ENCODE data around the gene TDRD7. TPM values are rescaled to one million over a fixed set of nuclear protein-coding genes. Genes with fewer than 3 reads are reported as not detected.
A peak's percentile ranks its signal among the peaks of the same experiment; 100 is the strongest.

Gene TDRD7
- total and polyA plus RNA-seq, 2 of the 13 experiments (the other 11 are each of a cell fraction or from before 2014, with no cell fraction given): 9.8 to 15.5 TPM

- Histone ChIP-seq H3K4me2 (ENCODE audit: low read depth, low read length) (peak overlapping the region; percentile 79), H3K4me1 (ENCODE audit: insufficient read depth, low read length) (peaks cover 25% of the 10 kb centered on the region), H3K9ac (ENCODE audit: insufficient read depth, low read depth, low read length) (no peak overlapping the region), H3K79me2 (ENCODE audit: insufficient read depth, low read length) (no peaks in the 10 kb centered on the region), H4K20me1 (ENCODE audit: insufficient read depth, low read length) (no peaks in the 10 kb centered on the region), H2AFZ (ENCODE audit: low read length) (no peak overlapping the region), H3K9me3 (ENCODE audit: low read length) (no peaks in the 10 kb centered on the region), H3K27me3 (ENCODE audit: control insufficient read depth in 1 of 2, insufficient read depth in 2 of 2, low read length in 2 of 2) (peaks cover 13 to 57% of the 10 kb centered on the region in 2 experiments; a peak in 4 of 5 replicates), H3K4me3 (replicated peaks in 1 of 3; ENCODE audit: insufficient read depth in 1 of 3, low read depth in 2 of 3, low read length in 3 of 3) (peak overlapping the region; percentile 17 to 73 (median 57)), H3K27ac (ENCODE audit: extremely low read length, insufficient read depth, low read length) (no peak overlapping the region), H3K36me3 (replicated peaks in 1 of 2; ENCODE audit: control insufficient read depth in 1 of 2, insufficient read depth in 2 of 2, low read length in 2 of 2) (no peaks in the 10 kb centered on the region)
- in situ Hi-C loops (cut with HindIII; ENCODE audit: extremely low pct_ligation_motif_present, low pct_unique_long_range_greater_than_20kb) (no loop called here), intact Hi-C loops (cut with micrococcal nuclease; ENCODE audit: unreplicated experiment) (no loop called here)
- TF ChIP-seq PRPF4 (IDR thresholded peaks at IDR 0.05; ENCODE audit: low read depth, low read length, poor library complexity, severe bottlenecking) (no peak), CTCF (CRISPR knock-in tag; IDR thresholded peaks at IDR 0.05) (peak; percentile 14; the same call in 1 of the 2 replicates), ZNF704 (CRISPR knock-in tag; IDR thresholded peaks at IDR 0.05; ENCODE audit: borderline replicate concordance) (no peak), RAD21 (CRISPR knock-in tag; IDR thresholded peaks at IDR 0.05) (no peak)
- ChIA-PET CTCF (ENCODE audit: low intra/inter-chr PET ratio, low total read pairs) (no interaction called here), POLR2A (interaction anchor here (1.2 kb wide), 1 partner anchor 99 kb away, joined by 4 read pairs; no protein-coding TSS in a partner anchor)
- ATAC-seq (peak; percentile 11), DNase-seq (ENCODE audit: low spot score) (no peak), FAIRE-seq (no peak)
- 24% methylated on average over 14 of the region's 17 CpGs for WGBS (ENCODE audit: low lambda C conversion rate)
- BruUV-seq (replicated peaks): no TSS peak
These were observed 91.3 kb downstream of the TDRD7 start for GRCh38 chr9:97502984-97503861.

Measured in HepG2 (cell line).